OCI-LY1 (cell line): Measurements from ENCODE around the gene ZNF396.

Experiments
- H2AFZ ChIP-seq: fragments of 200-600 bp; sonication (generic), shearing (Covaris generic); 2 replicates; pipeline ENCODE4 v1.6.0; 2014; ENCODE audit warnings: antibody characterized with exemption, mild to moderate bottlenecking, low read length
- H3F3A ChIP-seq: fragments of 200-600 bp; sonication (generic), shearing (Covaris generic); 2 replicates; pipeline ENCODE4 v1.6.0; 2014; ENCODE audit warnings: mild to moderate bottlenecking, antibody characterized with exemption, low read length, moderate library complexity; ENCODE audit not compliant: insufficient read depth
- H3K27ac ChIP-seq: fragments of 200-600 bp; sonication (generic); 2 replicates; pipeline ENCODE4 v1.5.1; 2014; ENCODE audit warnings: low read length, mixed run types, mild to moderate bottlenecking, low read depth; ENCODE audit not compliant: poor library complexity, severe bottlenecking
- H3K27me3 ChIP-seq: fragments of 200-600 bp; sonication (generic); 2 replicates; pipeline ENCODE4 v1.6.0; 2014; ENCODE audit warnings: antibody characterized with exemption, mild to moderate bottlenecking, low read length, moderate library complexity; ENCODE audit not compliant: insufficient read depth
- H3K36me3 ChIP-seq: fragments of 200-600 bp; sonication (generic); 2 replicates; pipeline ENCODE4 v1.6.1; 2014; ENCODE audit warnings: mild to moderate bottlenecking, antibody characterized with exemption, low read length, moderate library complexity, mixed read lengths; ENCODE audit not compliant: insufficient read depth
- H3K4me1 ChIP-seq: fragments of 200-600 bp; sonication (generic); 2 replicates; pipeline ENCODE4 v1.5.1; 2014; ENCODE audit warnings: mild to moderate bottlenecking, low read length, moderate library complexity; ENCODE audit not compliant: insufficient read depth, severe bottlenecking
- H3K4me2 ChIP-seq: fragments of 200-600 bp; sonication (generic), shearing (Covaris generic); 2 replicates; pipeline ENCODE4 v1.6.1; 2014; ENCODE audit warnings: low read length
- H3K4me3 ChIP-seq: fragments of 200-600 bp; sonication (generic); 2 replicates; pipeline ENCODE4 v1.5.1; 2014; ENCODE audit warnings: low read length, low read depth, mild to moderate bottlenecking, mixed read lengths; ENCODE audit not compliant: poor library complexity, severe bottlenecking
- H3K79me2 ChIP-seq: fragments of 200-600 bp; shearing (Covaris generic); 2 replicates; pipeline ENCODE4 v1.6.1; 2016; ENCODE audit warnings: mixed run types, low read length, mixed read lengths; ENCODE audit not compliant: insufficient read depth
- H3K9ac ChIP-seq: fragments of 200-600 bp; sonication (generic), shearing (Covaris generic); 2 replicates; pipeline ENCODE4 v1.6.1; 2014; ENCODE audit warnings: mild to moderate bottlenecking, low read length, mixed read lengths
- H3K9me2 ChIP-seq: fragments of 200-600 bp; sonication (generic), shearing (Covaris generic); 2 replicates; pipeline ENCODE4 v1.6.1; 2014; ENCODE audit warnings: low read depth, mild to moderate bottlenecking, low read length, mixed read lengths
- H3K9me3 ChIP-seq: fragments of 200-600 bp; shearing (Covaris generic); 2 replicates; pipeline ENCODE4 v1.6.1; 2014; ENCODE audit warnings: low read length, mixed read lengths
- H4K20me1 ChIP-seq: fragments of 200-600 bp; sonication (generic), shearing (Covaris generic); 2 replicates; pipeline ENCODE4 v1.6.0; 2016; ENCODE audit warnings: mild to moderate bottlenecking, low read length; ENCODE audit not compliant: insufficient read depth
- CTCF ChIP-seq: fragments of 200-600 bp; sonication (generic), shearing (Covaris generic); IDR thresholded peaks from 2 replicates; pipeline ENCODE4 v1.5.1; 2017; ENCODE audit warnings: mild to moderate bottlenecking, antibody characterized with exemption, low read length, moderate library complexity, mixed read lengths
- EZH2 ChIP-seq: fragments of 200-600 bp; sonication (generic), shearing (Covaris generic); IDR thresholded peaks from 2 replicates; pipeline ENCODE4 v1.8.0; 2017; ENCODE audit warnings: borderline replicate concordance, mixed run types, mild to moderate bottlenecking, antibody characterized with exemption, low read length, moderate library complexity, mixed read lengths

ZNF396 gene

GRCh38 chr18:35334821-35335220 lies 42.3 kb downstream of the ZNF396 start:
- H3K36me3 ChIP-seq: peaks cover 77% of the 10 kb centered on the region
- no peaks in the 10 kb centered on the region for H3K9me2 ChIP-seq
- H3K4me1 ChIP-seq: no peaks in the 10 kb centered on the region
- no peak for TF ChIP-seq EZH2
- no peak for TF ChIP-seq CTCF
- no peak overlapping the region for H3K4me2 ChIP-seq
- no peaks in the 10 kb centered on the region for H4K20me1 ChIP-seq
- no peaks in the 10 kb centered on the region for H3F3A ChIP-seq
- no peak overlapping the region for H3K4me3 ChIP-seq
- no peak overlapping the region for H3K27ac ChIP-seq
- no peaks in the 10 kb centered on the region for H3K9me3 ChIP-seq
- no peaks in the 10 kb centered on the region for H3K79me2 ChIP-seq
- H3K9ac ChIP-seq: no peak overlapping the region
- no peak overlapping the region for H2AFZ ChIP-seq
- H3K27me3 ChIP-seq: no peaks in the 10 kb centered on the region

- no peak overlapping the region for H3K4me2 ChIP-seq
- H3K9ac ChIP-seq: no peak overlapping the region
- H3K4me1 ChIP-seq: no peaks in the 10 kb centered on the region
- no peak overlapping the region for H3K4me3 ChIP-seq
- H3K36me3 ChIP-seq: peaks cover 71% of the 10 kb centered on the region
- TF ChIP-seq EZH2: no peak
- no peak for TF ChIP-seq CTCF
- no peaks in the 10 kb centered on the region for H4K20me1 ChIP-seq
- no peaks in the 10 kb centered on the region for H3K79me2 ChIP-seq
- no peaks in the 10 kb centered on the region for H3F3A ChIP-seq
- H3K27ac ChIP-seq: no peak overlapping the region
- no peaks in the 10 kb centered on the region for H3K9me2 ChIP-seq
- H3K27me3 ChIP-seq: no peaks in the 10 kb centered on the region
- H3K9me3 ChIP-seq: no peaks in the 10 kb centered on the region
- H2AFZ ChIP-seq: no peak overlapping the region
Measured at GRCh38 chr18:35334212-35334611, 42.9 kb downstream of the ZNF396 start.

- no peaks in the 10 kb centered on the region for H3K9me3 ChIP-seq
- peaks cover 44% of the 10 kb centered on the region for H3K36me3 ChIP-seq
- H3K79me2 ChIP-seq: no peaks in the 10 kb centered on the region
- H4K20me1 ChIP-seq: no peaks in the 10 kb centered on the region
- no peak overlapping the region for H3K4me2 ChIP-seq
- H3K27ac ChIP-seq: no peak overlapping the region
- no peaks in the 10 kb centered on the region for H3K4me1 ChIP-seq
- H3K4me3 ChIP-seq: no peak overlapping the region
- H2AFZ ChIP-seq: no peak overlapping the region
- H3K9ac ChIP-seq: no peak overlapping the region
- H3K27me3 ChIP-seq: no peaks in the 10 kb centered on the region
- no peaks in the 10 kb centered on the region for H3F3A ChIP-seq
- TF ChIP-seq CTCF (no peak), EZH2 (no peak)
- no peaks in the 10 kb centered on the region for H3K9me2 ChIP-seq
Measured at GRCh38 chr18:35331367-35332087, 45.6 kb downstream of the ZNF396 start.
